ENCODE data around the gene CRIP1.

CRIP1 gene

GRCh38 chr14:105486163-105486973, at the start of gene CRIP1:
Gene CRIP1 (plus strand): TSS chr14:105486886. CDS start chr14:105487260, 374 bp downstream.
- FAIRE-seq, result no peak

- FAIRE-seq, result no peak
Measured at GRCh38 chr14:105436891-105437722, 49.6 kb upstream of the CRIP1 start.

GRCh38 chr14:105437723-105438500, 48.8 kb upstream of the CRIP1 start:
- FAIRE-seq, result no peak

GRCh38 chr14:105439179-105439578, 47.5 kb upstream of the CRIP1 start:
- no peak for FAIRE-seq

GRCh38 chr14:105439710-105440553, 46.8 kb upstream of the CRIP1 start:
- FAIRE-seq, result no peak

GRCh38 chr14:105440554-105440900, 46.2 kb upstream of the CRIP1 start:
- no peak for FAIRE-seq

- FAIRE-seq, result no peak
Measured at GRCh38 chr14:105440992-105441391, 45.7 kb upstream of the CRIP1 start.

- FAIRE-seq, result no peak
Measured at GRCh38 chr14:105442125-105442524, 44.6 kb upstream of the CRIP1 start.

GRCh38 chr14:105442834-105443233, 43.9 kb upstream of the CRIP1 start:
- FAIRE-seq, result no peak

GRCh38 chr14:105444859-105445258, 41.8 kb upstream of the CRIP1 start:
- FAIRE-seq, result no peak

- FAIRE-seq, result no peak
Measured at GRCh38 chr14:105445290-105445689, 41.4 kb upstream of the CRIP1 start.

- FAIRE-seq, result no peak
Measured at GRCh38 chr14:105445901-105446845, 40.5 kb upstream of the CRIP1 start.

GRCh38 chr14:105446971-105447370, 39.7 kb upstream of the CRIP1 start:
- no peak for FAIRE-seq

- FAIRE-seq, result no peak
Measured at GRCh38 chr14:105447651-105448640, 38.7 kb upstream of the CRIP1 start.

GRCh38 chr14:105448706-105449111, 38.0 kb upstream of the CRIP1 start:
- FAIRE-seq, result no peak

- FAIRE-seq, result no peak
Measured at GRCh38 chr14:105449276-105450122, 37.2 kb upstream of the CRIP1 start.

- no peak for FAIRE-seq
Measured at GRCh38 chr14:105450123-105450505, 36.6 kb upstream of the CRIP1 start.

GRCh38 chr14:105450864-105451720, 35.6 kb upstream of the CRIP1 start:
- FAIRE-seq, result no peak

Measured in G401.6 (cell line).